A549 (cell line): ENCODE results near the gene TPST1.

ENCODE experiments used
- CHD2 ChIP-seq: fragments of 150-350 bp; IDR thresholded peaks from 2 replicates; pipeline ENCODE4 v1.6.1; 2014; ENCODE audit warnings: low read length; ENCODE audit not compliant: partially characterized antibody
- RFX5 ChIP-seq: fragments of 450-650 bp; IDR thresholded peaks from 2 replicates; pipeline ENCODE4 v1.7.1; 2014; ENCODE audit warnings: antibody characterized with exemption, mild to moderate bottlenecking, moderate library complexity
- TF ChIP-seq, protein P1 (sequence below): IDR thresholded peaks from 2 replicates; pipeline ENCODE4 v1.6.1; 2012
- TF ChIP-seq, protein P2 (sequence below): fragments of >200 bp; sonication (Bioruptor Twin); formaldehyde crosslinking; IDR thresholded peaks from 3 replicates; pipeline ENCODE4 v1.5.1; 2016

DNA sequence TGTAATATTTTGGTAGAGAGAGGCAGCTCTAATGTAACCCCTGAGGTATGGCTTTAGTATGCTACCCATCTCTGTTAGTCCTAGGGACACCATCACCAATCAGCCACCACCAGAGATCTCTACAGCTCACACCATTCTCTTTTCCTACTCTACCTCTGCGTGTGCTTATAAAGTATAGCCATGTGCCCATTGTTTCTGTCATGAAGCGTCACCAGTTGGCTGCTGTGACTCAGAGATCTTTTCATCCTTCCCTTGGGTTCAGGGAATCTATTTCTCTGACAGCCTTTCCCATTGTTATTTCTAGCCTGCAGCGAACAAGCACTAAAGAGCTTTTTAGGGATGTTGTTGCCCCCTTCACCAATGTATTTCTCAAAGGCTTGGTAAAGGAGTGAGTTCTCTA is 103.3 kb downstream of the TPST1 start:
- TF ChIP-seq RFX5 (no peak), CHD2 (no peak)
- TF ChIP-seq, protein P1, sequence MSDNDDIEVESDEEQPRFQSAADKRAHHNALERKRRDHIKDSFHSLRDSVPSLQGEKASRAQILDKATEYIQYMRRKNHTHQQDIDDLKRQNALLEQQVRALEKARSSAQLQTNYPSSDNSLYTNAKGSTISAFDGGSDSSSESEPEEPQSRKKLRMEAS: no peak
- TF ChIP-seq, protein P2, sequence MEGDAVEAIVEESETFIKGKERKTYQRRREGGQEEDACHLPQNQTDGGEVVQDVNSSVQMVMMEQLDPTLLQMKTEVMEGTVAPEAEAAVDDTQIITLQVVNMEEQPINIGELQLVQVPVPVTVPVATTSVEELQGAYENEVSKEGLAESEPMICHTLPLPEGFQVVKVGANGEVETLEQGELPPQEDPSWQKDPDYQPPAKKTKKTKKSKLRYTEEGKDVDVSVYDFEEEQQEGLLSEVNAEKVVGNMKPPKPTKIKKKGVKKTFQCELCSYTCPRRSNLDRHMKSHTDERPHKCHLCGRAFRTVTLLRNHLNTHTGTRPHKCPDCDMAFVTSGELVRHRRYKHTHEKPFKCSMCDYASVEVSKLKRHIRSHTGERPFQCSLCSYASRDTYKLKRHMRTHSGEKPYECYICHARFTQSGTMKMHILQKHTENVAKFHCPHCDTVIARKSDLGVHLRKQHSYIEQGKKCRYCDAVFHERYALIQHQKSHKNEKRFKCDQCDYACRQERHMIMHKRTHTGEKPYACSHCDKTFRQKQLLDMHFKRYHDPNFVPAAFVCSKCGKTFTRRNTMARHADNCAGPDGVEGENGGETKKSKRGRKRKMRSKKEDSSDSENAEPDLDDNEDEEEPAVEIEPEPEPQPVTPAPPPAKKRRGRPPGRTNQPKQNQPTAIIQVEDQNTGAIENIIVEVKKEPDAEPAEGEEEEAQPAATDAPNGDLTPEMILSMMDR: no peak
